Measurements from ENCODE around the gene JMJD6. TPM values are rescaled to one million over a fixed set of nuclear protein-coding genes. Genes with fewer than 3 reads are reported as not detected.
"Not testable (repeated sequence)": the region's sequence is repeated elsewhere in the genome, so short reads cannot be mapped to it uniquely, and the experiment has no call there.

The JMJD6 gene
- polyA plus RNA-seq, 12 donors = 19.7 to 33.7 (median 21.5) TPM; not detected in 1

DNA sequence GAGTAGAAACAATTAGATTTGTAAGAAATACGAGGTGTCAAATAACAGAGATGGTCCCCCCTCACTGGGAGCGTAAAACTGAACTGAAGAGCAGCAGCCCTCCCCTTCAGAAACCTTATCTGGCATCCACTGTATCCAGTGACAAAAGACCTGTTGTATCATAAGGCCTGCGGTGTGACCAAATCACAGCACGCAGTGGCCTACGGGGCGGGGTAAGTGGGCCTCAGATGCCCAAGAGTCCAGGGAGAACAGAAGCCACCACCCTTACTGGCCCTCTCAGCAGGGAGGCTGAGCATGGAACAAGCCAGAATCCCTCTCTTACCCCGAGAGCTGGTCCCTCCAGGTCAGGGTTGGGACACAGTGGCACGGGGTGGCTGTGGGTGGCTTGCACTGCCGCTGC lies 5.5 kb downstream of the JMJD6 start:
- DNase-seq = no peak

GRCh38 chr17:76720211-76720610 lies 6.2 kb downstream of the JMJD6 start:
- no peak for DNase-seq

- no peak for DNase-seq
These were observed 7.9 kb downstream of the JMJD6 start for GRCh38 chr17:76718516-76718915.

- no peak for DNase-seq
These were observed 9.6 kb downstream of the JMJD6 start for GRCh38 chr17:76716839-76717215.

GRCh38 chr17:76716146-76716838 lies 10.1 kb downstream of the JMJD6 start:
- DNase-seq = no peak

GRCh38 chr17:76715496-76715830 lies 10.9 kb downstream of the JMJD6 start:
- DNase-seq = no peak

DNA sequence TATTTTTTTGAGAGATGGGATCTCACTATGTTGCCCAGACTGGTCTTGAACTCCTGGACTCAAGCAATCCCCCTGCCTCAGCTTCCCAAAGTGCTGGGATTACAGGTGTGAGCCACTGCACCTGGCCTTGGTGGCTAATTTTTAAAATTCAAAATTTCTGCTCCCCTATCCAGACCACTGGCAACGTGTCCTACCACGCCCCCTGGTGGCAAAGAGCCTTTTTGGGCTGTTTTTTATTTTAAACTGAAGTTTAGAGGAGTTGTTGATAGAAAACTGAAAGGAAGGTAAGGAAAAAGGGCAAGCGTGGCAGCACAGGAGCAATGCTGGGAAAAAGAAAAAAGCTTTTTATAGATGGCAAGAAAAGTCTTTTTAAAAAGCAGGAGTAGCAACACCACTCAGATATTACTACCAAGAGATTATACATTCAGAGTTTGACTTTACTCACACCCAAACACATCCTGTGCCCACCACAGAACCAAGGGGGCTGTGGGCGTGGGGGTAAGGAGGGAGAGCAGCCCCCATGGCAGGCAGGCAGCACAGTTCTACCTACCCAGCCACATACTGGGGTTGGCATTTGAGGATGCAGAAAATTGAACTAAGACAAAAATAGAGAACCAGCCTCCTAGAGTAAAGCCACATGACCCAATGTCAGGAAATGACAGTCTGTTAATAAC lies 11.4 kb downstream of the JMJD6 start:
- peak; percentile 78 for DNase-seq

- DNase-seq = no peak
These were observed 12.1 kb downstream of the JMJD6 start for GRCh38 chr17:76714336-76714735.

- no peak for DNase-seq
These were observed 12.6 kb downstream of the JMJD6 start for GRCh38 chr17:76713765-76714164.

- DNase-seq = not testable (repeated sequence)
These were observed 14.1 kb downstream of the JMJD6 start for GRCh38 chr17:76712321-76712720.

DNA sequence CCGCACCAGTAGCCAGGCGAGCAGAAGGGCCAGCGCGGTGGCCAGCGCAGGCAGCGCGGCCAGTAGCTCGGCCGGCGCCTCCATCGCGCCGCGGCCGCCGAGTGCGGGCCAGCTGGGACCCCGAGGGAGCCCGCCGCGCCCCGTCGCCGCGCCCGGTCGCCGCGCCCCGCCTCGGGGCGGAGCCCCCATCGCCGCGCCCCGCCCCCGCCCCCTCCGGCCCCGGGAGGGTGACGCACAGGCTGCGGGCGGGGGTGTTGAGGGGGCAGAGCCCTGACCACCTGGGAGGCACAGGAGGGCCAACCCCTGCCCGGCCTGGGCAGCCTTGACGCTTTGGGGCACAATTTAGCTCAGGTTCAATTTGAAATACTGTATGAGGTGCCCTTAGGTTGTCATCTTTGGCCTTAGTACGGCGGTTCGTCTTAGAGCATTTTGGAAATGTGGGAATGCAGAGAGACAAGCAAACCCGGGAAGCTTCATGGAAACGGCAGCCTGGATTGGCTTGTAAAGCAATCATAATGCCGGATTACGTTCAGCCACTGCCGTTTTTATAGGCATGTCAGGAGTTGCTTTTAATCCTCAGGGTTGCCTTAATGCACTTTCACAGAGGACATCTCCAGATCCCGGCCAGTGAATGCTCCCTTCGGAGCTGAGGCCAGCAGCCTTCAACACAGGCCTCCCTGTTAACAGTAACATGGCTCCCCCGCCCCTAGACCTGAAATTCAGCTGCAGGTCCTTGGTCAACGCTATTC lies 15.4 kb downstream of the JMJD6 start, which contains the start of gene MXRA7:
TSS of gene MXRA7 (minus strand) at position 103 of the 749 bp plus-strand sequence. CDS start at position 84, 19 bp downstream.
- no peak for DNase-seq

- not testable (repeated sequence) for DNase-seq
These were observed 16.2 kb downstream of the JMJD6 start for GRCh38 chr17:76709951-76710862.

GRCh38 chr17:76709077-76709950 lies 17.1 kb downstream of the JMJD6 start:
- DNase-seq = peak; percentile 68

GRCh38 chr17:76707985-76708807 lies 18.2 kb downstream of the JMJD6 start:
- peak; percentile 61 for DNase-seq

DNA sequence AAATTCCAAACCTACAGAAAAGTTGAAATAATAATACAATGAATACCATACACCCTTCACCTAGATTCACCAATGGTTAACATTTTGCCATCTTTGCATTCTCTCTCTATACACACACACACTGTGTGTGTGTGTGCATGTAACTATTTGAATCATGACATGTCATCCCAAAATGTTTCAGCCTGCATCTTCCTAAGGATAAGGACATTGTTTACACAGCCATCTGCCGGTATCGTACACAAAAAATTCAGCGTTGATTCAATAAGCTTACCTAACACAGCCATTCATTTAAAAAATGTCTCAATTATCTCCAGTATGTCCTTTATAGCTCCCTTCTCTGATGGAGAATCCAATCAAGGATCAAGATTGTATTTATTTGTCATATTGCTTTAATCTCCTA lies 19.6 kb downstream of the JMJD6 start:
- DNase-seq = no peak

DNA sequence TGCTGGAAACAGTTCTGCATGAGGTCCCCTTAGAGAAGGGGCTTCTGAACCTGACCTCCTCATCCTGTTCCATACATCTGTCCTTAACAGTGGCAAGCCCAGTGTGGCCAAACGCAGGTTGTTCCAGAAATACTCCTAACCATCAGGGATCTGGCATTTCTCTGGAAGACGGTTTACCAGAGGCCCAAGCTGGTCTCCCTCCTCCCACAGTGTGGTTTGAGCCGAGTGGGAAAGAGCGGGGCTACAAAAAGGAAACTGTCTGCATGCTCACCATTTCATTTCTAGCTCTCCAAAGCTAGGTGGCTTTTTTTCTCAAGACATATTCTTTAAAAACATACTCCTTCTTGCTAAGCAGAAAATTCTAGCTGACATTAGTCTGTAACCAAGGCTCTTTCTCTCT lies 21.6 kb downstream of the JMJD6 start:
- no peak for DNase-seq

DNA sequence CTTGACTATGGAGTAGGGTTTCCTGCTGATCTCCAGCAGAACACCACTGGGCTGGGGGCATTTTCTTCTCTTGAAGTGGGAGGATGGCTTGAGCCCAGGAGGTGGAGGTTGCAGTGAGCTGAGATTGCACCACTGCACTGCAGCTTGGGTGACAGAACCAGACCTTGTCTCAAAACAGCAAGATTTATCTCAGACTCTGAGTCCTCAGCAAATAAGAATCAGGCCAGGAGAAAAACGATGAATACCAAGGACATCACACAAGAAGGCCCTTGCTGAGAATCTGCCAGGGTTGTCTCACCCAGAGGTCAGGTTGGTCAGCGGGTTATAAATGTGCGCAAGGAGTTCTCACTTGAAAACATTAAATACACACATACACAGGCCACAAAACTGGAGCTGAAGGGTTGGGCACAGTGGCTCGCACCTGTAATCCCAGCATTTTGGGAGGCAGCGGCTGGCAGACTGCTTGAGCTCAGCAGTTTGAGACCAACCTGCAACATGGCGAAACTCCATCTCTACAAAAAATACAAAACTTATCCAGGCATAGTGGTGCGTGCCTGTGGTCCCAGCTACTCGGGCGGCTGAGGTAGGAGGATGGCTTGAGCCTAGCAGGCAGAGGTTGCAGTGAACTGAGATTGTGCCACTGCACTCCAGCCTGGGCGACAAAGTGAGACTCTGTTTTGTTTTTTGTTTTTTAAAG lies 23.3 kb downstream of the JMJD6 start:
- DNase-seq = no peak

DNA sequence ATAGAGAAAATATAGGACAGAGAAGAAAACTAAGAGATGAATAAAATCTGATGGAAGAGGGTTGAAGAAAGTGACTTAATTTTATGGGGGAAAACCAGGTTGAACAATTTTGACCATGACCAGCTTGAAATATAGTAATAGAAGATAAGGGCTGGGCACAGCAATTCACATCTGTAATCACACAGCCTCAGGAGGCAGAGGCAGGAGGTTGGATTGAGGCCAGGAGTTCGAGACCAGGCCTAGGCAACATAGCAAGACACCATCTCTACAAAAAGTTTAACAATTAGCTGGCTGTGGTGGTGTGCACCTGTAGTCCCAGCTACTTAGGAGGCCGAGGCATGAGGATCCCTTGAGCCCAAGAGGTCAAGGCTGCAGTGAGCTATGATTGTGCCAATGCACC lies 24.3 kb downstream of the JMJD6 start:
- DNase-seq = no peak

GRCh38 chr17:76701471-76701967 lies 24.9 kb downstream of the JMJD6 start:
- no peak for DNase-seq

All from muscle of arm (tissue), 12 donors.